GM18502 (cell line): ENCODE results near the gene MT1E.
A peak's percentile ranks its signal among the peaks of the same experiment; 100 is the strongest.
"Not testable (repeated sequence)": the region's sequence is repeated elsewhere in the genome, so short reads cannot be mapped to it uniquely, and the experiment has no call there.

Source experiments
- ATAC-seq: cut with Tn5 transposase; IDR thresholded peaks from one replicate; pipeline ENCODE4 v1.9.1; 2021; ENCODE audit warnings: mild to moderate bottlenecking; ENCODE audit not compliant: unreplicated experiment, poor library complexity

MT1E gene

DNA sequence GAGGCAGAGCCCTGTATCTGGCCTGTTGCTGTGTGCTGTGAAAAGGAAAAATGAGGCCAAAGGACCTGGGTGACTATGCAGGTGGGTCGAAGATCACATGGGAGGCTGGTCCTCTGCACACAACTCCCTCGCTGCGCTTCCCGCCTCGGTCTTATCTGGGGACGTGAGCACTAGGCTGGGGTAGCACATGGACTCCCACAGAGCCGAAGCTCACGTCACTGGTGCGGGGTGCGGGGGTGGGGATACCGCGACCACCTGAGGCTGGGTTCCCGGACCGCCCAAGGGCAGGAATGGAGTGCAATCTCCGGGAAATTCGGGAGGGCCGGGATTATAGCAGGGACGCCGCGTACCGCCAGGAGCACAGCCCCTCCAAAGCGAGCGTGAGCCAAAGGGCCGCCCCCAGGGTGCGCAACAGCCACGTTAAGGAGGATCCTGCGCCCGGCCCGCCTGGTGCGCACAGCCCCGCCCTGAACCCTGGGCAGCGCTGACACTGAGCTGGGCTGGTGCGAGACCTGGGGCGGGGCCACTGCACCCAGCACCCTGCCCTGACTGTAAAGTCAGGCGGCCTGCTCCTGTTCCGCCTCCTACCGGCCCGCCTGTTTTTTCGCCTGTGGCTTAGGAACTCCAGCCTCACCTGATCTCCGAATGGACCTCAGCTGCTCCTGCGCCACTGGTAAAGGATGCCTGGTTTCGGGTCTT is 17.6 kb downstream of the MT1E start:
- ATAC-seq = peak; percentile 64

DNA sequence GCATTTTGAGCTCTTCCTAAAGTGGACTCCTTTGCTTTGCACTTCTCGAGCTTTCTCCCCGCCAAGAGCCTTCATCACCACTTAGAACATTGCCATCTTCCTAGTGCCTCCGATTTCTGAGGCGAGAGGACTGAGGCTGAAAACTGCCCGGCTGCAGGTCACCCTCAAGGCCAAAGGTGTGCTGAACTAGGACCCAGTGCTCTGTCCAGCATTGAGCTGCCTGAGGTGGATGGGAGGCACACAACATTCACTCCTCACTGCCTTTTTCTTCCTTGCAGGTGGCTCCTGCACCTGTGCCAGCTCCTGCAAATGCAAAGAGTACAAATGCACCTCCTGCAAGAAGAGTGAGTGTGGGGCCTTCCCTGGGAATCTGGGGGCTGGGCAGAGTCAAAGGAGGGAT is 18.3 kb downstream of the MT1E start:
- ATAC-seq = no peak

DNA sequence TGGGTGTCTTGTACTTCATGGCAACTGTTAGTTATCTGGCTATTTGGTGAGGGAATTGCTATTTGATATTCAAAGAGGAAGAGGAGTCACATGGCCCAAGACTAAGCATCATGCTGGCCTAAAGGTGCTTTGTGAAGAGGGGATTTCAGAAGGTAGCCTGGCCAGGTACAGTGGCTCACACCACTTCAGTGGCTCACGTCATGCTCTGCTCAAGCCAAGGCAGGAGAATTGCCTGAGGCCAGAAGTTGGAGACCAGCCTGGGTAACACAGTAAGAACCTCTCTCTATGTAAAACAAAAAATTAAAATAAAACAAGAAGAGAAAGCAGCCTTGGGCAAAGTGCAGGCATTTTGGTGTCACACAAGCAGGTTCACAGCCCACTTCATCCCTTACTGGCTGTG is 19.7 kb downstream of the MT1E start:
- no peak for ATAC-seq

DNA sequence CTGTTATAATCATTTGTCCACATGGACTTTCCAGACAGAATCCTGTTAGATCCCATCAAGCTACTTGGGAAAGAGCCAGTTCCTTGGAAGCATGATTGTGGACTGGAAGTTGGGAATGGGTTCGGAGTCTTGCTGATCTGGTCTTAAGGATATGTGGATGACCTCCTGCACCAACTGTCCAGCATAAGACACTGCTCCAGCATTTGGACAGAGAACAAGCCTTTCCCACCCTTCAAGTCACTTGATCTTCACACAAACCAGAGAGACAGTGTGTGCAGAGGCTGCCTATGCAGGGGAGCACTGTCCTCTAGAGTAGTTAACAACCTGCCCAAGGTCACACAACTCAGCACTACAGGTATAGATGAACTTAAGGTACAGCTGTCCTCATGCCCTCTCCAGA is 20.3 kb downstream of the MT1E start:
- ATAC-seq = no peak

DNA sequence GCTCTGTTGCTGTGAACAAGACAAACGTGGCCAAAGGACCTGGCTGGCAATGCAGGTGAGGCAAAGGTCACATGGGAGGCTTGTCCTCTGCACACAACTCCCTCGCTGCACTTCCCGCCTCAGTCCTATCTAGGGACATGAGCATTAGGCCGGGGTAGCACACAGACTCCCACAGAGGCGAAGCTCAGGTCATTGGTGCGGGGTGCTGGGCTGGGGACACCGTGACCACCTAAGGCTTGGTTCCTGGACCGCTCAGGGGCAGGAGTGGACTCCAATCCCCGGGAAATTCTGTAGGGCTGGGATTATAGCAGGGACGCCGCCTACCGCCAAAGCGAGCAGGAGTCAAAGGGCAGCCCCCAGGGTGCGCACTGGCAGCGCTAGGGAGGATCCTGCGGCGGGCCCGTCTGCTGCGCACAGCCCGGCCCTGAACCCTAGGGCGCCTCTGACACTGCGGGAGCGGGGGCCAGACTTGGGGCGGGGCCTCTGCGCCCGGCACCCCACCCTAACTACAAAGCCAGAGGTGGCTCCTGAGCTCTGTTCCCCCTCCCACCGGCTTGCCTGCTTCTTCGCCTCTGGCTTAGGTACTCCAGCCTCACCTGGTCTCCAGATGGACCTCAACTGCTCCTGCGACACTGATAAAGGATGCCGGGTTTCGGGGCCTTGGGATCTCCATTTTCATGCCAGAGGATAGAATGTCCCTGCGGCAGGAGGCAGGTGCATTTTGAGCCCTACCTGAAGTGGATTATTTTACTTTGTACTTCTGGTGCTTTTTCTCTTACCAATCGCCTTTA is 22.3 kb downstream of the MT1E start:
- ATAC-seq = no peak

DNA sequence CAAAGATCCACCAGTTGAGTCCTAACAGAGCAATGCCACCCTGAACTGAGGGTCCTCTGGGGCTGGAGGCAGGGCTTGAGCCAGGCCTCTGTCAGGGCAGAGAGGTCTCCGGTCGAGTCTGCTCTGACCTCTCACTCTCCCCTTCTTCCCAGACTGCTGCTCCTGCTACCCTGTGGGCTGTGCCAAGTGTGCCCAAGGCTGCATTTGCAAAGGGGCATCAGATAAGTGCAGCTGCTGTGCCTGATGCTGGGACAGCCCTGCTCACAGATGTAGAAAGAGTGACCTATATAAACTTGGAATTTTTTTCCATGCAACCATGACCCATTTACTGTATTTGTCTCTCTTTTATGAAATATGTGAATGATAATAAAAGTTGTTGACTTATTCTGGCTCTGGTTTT is 23.7 kb downstream of the MT1E start:
- ATAC-seq = no peak

DNA sequence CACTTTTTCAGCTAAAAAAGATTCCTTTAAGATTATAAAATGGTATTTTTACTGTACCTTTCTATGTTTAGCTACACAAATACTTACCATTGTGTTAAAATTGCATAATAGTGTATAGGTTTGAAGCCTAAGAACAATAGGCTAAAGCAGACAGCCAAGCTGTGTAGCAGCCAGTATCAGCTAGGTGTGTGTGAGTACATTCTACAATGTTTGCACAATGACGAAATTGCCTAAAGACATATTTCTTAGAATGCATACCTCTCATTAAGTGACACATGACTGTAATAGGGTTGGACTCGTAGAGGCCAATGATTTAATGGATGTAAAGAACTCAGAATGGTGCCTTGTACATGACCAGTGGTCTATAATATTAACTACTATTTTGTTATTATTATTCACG is 24.2 kb downstream of the MT1E start:
- ATAC-seq = no peak

DNA sequence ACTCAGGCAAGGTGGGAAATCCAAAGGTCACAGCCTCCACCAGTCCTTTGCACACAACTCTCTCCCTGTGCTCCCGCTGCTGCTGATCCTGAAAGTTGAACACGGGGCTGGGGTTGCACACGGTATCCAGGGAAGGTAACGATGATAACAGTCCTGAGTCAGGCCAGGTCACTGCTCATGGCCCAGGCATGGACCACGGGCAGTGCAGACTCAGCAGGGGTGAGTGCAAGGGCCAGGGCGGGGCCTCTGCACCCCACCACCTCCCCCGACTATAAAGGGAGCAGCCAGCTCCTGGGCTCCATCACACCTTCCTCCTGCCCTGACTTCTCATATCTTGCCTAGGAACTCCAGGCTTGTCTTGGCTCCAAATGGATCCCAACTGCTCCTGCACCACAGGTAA is 26.0 kb downstream of the MT1E start, which contains the start of gene MT1B:
MT1B (plus strand) TSS at position 301 of the 400 bp plus-strand sequence; CDS start at position 369, 68 bp downstream.
- no peak for ATAC-seq

DNA sequence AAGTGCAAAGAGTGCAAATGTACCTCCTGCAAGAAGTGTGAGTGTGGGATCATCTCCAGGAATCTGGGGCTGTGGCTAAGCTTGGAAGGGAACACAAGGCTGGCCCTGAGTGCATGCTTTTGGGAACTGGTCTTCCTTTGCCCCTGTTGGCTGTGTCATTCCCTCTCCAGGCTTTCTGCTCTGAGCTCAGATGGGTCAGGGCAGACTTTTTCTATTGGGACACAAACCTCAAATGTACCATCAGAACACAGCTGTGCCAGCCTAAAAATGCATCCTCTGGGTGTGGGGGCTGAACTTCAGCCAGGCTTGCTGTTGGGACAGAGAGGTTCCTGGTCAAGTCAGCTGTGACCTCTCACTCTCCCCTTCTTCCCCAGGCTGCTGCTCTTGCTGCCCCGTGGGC is 27.0 kb downstream of the MT1E start:
- no peak for ATAC-seq

DNA sequence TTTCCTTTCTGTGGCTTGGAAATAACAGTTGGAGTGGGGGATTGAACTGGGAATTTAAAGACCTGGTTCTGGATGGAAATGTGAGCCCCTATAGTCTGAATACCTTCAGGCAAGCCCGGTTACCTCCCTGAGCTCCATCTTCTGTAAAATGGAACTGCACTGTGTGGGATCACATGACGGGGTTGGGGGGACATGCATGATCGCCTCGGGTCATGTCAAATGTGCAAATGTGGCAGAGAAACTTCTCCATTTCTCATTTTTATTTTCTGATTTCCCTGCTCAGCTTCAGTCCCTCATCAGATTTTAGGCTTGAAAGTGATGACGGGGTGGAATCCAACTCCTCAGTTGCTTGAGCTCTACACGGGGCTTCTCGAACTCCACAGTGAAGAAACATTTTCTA is 27.6 kb downstream of the MT1E start:
- no peak for ATAC-seq

DNA sequence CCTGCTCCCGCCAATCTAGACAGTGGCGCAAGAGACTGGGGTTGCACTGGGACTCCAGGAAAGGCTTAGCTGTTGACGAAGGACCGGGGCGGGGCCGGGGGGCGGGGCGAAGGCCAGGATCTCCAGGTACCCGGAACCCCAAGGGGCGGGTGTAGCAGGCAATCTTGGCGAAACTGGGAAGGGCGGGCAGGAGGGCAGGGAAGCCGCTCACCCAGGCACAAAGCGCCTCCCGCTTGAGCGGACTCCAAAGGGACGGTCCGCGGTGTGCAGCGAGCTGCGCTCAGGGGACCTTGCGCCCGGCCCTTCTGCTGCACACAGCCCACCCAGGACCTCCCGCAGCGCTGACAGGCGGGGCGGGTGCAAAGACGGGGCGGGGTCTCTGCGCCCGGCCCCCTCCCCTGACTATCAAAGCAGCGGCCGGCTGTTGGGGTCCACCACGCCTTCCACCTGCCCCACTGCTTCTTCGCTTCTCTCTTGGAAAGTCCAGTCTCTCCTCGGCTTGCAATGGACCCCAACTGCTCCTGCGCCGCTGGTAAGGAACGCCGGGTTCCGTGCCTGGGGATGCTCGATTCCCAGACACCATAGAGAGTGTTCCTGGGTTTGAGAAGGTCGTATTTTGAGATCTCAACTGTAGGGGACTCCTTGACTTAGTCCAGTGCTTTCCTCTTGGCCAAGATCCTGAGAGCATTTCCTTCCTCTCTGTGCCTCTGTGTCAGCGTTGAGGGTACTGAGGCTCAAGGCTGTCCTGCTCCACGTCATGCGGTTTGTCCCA is 32.2 kb downstream of the MT1E start, which contains the start of gene MT1F:
MT1F (plus strand) TSS at position 405 of the 772 bp plus-strand sequence; CDS start at position 505, 100 bp downstream.
- ATAC-seq = no peak

DNA sequence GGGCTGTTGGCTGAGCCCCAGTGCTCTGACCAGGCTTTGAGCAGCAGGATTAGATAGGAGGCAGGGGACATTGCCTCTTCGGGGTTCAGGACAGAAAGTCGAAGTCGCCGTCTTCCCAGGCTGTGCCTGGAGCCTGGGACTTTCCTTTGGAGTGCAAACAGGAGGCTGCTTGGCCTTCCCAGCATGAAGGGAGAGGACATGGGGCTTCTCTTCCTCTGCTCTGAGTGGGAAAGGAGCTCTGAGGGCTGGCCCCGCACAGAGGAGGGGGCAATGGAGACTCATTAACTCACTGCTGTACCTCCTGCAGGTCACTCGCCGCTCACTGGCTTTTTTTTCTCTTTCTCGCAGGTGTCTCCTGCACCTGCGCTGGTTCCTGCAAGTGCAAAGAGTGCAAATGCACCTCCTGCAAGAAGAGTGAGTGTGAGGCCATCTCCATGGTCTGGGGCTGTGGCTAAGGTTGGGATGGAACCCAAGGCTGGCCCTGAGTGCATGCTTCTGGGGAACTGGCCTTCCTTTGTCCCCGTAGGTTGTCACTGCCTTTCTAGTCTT is 32.8 kb downstream of the MT1E start:
- no peak for ATAC-seq

DNA sequence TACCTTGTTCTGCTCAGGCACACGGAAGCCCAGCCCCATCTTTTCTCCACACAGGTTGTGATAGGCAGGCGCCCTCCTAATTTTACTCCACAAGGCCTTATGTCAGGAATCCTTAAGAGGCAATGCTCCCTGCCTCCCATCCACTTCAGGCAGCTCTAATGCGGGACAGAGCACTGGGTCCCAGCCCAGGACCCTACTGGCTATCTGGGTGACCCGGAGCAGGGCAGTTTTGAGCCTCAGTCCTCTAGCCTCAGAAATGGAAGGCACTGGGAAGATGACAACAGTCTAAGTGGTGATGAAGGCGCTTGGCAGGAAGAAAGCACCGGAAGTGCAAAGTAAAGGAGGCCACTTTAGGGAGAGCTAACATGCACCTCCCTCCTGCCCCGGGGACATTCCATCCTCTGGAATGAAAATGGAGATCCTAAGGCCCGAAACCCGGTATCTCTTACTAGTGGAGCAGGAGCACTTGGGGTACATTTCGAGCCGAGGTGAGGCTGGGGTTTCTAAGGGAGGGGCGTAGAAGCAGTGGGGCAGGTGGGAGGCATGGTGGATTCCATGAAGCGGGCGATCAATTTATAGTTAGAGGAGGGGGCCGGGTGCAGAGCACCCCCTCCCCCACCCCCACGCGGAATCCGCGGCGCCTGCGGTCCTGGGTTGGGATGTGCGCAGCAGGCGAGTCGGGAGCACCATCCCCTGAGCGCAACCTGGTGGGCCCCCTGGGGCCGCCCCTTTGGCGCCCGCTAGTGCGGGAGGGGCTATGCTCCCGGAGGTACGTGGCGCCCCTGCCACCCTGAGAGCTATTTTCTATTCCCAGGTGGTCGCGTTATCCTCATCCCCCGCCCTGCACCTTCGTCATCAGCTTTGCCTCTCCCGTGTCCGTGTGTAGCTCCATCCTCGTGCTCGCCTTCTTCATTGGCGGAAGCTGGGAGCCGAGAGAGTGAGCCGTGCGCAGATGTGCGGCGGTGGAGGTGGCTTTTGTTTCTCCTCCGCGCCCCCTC is 37.1 kb downstream of the MT1E start:
- no peak for ATAC-seq

DNA sequence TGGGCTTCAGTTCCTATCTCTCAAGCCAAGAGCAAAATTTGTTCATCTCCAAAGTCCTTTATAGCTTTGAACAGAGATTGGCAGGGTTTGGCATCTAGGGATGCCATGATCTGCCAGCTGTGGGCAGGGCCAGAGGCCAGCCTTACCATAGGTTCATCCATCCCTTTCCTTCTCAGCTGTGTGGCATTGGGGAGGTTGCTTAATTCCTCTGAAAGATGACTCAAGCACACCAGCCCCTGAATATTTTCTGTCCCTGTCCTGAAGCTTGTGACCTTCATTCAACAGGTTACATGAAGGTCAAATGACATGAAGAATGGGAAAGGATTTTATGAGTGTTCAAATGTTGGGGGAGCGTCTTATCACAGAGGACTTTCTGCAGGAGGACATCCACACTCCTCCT is 38.9 kb downstream of the MT1E start:
- no peak for ATAC-seq

DNA sequence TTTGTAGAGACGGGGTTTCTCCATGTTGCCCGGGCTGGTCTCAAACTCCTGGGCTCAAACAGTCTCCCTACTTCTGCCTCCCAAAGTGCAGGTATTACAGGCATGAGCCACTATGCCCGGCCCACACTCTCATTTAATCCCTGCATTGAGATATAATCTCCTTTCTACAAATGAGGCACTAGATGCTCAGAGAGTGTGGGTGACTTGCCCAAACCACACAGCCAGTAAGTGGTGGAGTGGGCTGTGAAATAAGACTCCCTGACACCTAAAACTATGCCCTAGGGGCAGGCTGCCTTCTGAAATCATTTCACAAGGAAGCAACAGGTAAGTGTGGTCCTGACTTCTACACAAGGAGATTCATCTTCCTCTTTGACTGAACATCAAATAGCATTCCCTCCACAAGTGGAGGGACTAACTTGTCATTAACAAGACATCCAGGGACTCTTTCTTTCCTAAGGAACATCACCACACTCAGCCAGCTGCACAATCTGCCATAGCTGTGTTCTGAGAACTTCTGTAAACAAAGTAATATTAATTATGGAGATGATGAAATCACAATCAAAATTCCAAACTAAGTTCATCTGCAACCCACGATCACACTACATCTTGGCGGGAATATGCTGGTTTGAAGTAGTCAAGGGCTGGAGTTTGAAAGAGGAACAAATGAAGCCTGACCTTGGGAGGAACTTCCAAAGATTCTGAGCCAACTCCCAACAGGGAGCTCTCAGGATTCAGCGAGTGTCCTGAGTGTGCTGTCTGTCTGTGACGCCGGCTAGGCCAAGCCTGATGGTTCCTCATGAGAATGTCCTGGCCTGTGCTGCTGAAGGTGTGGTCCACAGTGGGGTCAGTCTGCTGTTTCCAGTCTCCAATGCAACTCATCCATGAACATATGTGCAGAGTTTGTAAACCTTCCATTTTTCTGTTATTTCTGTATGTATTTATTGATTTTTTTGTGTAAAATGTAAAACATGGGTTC is 40.0 kb downstream of the MT1E start:
- not testable (repeated sequence) for ATAC-seq

DNA sequence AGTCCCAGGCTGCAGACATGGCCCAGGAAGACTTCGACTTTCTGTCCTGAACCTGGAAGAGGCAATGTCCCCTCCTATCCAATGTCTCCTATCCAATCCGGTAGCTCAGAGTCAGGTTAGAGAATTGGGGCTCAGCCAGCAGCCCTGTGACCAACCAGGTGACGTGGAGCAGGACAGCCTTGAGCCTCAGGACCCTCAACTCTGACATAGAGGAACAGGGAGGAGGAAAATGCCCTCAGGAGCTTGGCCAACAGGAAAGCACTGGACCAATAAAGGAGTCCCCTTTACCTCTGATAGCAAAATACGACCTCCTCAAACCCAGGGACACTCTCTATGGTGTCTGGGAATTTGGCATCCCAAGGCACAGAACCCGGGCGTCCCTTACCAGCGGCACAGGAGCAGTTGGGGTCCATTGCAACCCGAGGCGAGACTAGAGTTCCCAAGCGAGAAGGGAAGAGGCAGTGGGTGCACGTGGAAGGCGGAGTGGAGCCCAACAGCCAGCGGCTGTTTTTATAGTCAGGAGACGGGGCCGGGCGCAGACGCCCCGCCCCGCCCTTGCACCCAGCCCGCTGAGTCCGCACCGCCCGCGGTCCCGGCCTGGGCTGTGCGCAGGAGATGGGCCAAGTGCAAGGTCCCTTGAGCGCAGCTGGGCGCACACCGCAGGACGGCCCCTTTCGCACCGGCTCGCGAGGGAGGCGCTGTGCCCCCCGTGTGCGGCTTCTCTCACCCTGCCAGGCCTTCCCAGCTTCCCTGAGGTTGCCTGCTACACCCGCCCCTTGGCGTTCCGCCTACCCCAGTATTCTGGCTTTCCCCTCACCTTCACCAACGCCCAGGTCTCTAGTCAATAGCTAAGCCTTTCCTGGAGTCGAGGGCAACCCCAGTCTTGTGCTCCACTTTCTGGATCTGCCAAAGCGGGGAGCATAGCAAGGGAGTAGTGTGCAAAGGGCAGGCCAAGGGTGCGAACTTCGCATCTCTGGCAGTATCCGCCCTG is 42.3 kb downstream of the MT1E start, which contains the start of gene MT1G:
MT1G (minus strand) TSS at position 485 of the 991 bp plus-strand sequence; CDS start at position 413, 72 bp downstream.
- ATAC-seq = no peak
